SIG-M5 (cell line): ENCODE measurements around the gene NR4A3.
"Not testable (repeated sequence)": the region's sequence is repeated elsewhere in the genome, so short reads cannot be mapped to it uniquely, and the experiment has no call there.

Experiments used
- DNase-seq: peaks from one replicate; lab custom pipeline; 2025; lab: John Stamatoyannopoulos, UW

The NR4A3 gene

GRCh38 chr9:99821396-99822108 lies at the start of gene NR4A3:
Gene NR4A3, plus strand, starts transcription at chr9:99821885. Its CDS starts 6,158 bp downstream, at chr9:99828043.
- DNase-seq = peak; percentile 17

- no peak for DNase-seq
These were observed 48.1 kb upstream of the NR4A3 start for GRCh38 chr9:99773468-99774138.

DNA sequence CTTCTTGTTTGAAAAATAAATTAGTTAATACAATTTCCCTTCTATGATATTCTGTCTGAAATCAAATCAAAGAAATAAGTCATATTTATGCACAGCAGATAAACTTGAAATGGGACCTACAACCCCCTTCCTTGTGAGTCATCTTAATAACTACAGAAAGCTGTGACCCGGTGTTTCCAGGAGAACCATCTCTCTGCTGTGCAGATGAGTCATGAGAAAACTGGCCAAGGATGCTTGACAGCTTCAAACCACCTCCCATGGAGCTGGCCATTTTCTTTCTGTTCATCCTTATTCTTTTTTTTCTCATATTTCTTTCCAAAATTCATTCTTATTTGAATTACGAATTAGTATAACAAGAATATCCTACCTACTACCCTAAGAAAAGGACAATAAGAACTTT lies 43.4 kb upstream of the NR4A3 start:
- no peak for DNase-seq

DNA sequence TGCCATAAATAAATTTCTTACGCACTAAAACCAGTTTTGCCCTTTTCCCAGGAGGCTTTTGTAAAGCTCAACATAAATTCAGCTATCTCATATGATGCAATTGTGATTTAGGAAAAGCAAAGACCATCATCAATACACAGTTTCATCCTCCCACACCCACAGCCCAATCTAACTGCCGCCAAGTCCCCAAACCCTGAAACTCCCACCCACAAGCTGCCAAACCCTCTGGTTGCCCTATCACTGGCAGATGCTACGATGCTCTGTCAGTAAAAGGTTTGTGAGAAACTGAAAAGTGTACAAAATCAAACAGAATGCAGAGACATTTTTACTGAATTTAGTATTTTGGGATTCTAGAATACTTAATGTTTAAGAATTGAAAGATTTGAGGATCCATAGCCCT lies 42.8 kb upstream of the NR4A3 start:
- no peak for DNase-seq

- DNase-seq = no peak
These were observed 42.4 kb upstream of the NR4A3 start for GRCh38 chr9:99779277-99779676.

DNA sequence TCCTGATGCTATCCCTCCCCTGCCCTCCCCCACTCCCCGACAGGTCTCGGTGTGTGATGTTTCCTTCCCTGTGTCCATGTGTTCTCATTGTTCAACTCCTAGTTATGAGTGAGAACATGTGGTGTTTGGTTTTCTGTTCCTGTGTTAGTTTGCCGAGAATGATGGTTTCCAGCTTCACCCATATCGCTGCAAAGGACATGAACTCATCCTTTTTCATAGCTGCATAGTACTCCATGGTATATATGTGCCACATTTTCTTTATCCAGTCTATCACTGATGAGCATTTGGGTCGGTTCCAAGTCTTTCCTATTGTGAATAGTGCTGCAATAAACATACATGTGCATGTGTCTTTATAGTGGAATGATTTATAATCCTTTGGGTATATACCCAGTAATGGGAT lies 39.3 kb upstream of the NR4A3 start:
- not testable (repeated sequence) for DNase-seq

- no peak for DNase-seq
These were observed 38.5 kb upstream of the NR4A3 start for GRCh38 chr9:99782962-99783718.

- no peak for DNase-seq
These were observed 37.9 kb upstream of the NR4A3 start for GRCh38 chr9:99783799-99784198.

DNA sequence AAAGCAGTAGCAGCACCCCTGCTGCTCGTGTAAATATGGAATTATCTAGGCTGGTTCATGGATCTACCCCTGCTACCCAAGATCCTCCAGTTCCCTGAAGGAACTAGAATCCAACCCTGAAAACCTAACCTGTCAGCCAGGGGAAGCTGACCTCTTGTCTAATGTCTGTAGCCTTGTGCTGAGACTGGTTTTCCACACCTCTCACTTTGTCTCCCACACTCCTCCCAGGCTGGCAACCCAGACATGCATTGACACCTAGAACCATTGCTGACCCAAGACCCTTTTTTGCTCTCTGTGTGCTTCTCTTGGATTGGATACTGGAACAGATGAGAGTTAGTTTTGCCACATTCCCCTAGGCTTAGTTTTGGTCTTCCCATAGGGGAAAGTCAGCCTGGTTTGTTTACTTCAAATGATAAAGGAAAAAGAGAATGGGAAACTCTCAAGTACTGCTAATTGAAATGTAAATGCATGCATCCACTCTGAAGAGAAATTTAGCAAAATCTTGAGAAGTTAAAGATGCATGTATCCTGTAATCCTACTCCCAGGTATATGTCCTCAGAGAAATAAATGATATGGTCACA lies 36.6 kb upstream of the NR4A3 start:
- no peak for DNase-seq

DNA sequence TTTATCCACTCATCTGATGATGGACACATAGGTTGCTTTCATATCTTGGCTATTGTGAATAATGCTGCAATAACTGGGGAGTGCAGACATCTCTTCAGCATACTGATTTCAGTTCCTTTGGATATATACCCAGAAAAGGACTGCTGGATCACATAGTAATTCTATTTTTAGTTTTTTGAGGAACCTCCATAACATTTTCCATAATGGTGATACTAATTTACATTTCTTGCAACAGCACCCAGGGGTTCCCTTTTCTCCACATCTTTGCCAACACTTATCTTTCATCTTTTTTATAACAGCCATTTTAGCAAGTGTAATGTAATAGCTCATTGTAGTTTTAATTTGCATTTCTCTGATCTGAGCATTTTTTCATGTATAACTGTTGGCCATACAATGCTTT lies 34.1 kb upstream of the NR4A3 start:
- DNase-seq = no peak

GRCh38 chr9:99793528-99793927 lies 28.2 kb upstream of the NR4A3 start:
- no peak for DNase-seq

DNA sequence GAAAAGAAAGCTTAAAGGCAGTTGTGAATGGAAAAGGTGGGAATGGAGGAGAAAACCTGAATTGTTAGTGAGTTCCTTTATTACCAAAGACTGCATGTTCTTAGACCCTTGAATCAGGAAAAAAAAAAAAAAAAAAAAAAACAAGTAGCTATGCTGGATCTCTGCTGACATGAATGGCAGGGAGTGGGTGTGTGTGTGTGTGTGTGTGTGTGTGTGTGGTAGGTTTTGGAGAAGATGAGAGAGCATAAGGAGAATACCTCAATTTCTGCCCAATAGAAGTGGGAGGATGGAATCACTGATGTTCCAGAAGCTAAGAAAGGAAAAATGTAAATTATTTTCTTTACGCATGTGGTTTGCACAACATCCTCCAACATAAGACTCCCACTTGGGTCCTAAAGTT lies 25.5 kb upstream of the NR4A3 start:
- DNase-seq = no peak

- no peak for DNase-seq
These were observed 19.9 kb upstream of the NR4A3 start for GRCh38 chr9:99801775-99802174.

DNA sequence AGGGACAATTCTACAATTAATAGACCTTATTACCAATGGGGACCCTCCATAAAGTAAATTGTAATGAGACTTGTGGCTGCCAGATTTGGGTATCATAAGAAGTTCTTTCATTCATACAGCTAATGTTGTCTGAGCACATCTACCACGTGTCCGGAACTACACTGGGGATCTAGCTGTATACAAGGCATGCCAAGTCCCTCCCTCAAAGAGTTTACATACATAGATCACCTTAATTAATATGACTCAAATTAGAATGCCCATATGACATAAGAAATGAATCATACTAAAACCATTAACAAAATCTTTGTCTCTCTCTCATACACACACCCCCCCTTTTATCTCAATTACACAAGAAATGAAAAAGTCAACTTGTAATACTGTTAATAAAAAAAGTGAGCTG lies 18.0 kb upstream of the NR4A3 start:
- no peak for DNase-seq

DNA sequence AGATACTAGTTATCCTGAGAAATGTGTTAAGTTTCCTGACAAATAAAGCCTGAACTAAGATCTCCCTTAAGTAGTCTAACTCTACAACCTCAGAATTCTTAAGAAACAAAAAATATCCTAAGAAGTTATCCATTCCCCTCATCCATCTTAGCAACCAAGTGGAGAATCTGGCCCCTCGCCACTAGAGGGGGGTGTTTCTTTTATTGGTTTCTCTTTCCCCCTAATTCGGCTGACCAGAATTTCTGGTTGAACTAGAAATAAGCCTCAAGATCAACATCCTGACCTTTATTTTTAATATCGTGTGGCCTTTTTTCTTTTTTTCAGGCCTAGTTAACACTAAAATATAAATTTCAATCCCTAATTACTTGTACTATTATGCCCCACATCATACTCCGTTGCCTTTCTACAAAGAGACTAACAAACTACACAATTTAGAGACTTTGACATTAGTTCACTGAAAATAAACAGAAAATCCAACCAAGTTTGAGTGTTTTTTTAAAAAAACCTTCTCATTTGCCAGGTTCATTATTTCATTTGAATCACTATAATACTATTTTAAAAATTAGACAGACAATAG lies 14.3 kb upstream of the NR4A3 start:
- no peak for DNase-seq

- no peak for DNase-seq
These were observed 13.7 kb upstream of the NR4A3 start for GRCh38 chr9:99807956-99808355.

GRCh38 chr9:99808454-99808853 lies 13.2 kb upstream of the NR4A3 start:
- no peak for DNase-seq

DNA sequence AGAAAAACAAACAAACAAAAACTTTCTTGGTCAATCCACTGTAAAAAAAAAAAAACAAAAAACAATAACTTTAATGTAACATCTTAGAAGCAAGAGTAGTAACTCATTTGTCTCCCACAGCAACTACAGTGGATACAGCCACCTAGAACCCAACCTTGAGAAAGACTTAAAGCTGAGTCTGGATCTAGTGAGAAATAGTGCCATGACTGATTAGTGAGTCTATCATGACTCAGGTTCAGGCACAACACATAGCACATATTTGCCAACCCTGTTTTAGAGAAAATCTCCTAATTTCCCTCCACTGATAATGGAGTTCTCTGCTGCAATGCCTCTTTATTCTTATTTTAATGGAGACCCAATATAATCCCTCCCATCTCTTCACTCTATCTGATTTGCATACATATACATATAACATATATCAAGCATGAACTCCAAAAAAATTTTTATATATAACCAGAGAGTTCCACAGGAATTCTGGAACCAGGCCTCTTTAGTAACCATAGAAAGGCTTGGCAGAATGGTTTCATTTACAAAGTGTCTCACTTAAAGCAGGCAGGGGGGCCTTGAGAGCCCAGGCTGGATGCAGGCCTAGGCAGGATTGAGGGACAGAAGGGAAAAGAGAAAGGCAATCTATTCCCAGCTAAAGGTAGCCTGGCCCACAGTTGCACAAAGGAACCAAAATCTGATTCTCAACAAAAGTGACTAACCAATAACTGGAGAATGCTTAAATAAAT lies 11.9 kb upstream of the NR4A3 start:
- DNase-seq = no peak

DNA sequence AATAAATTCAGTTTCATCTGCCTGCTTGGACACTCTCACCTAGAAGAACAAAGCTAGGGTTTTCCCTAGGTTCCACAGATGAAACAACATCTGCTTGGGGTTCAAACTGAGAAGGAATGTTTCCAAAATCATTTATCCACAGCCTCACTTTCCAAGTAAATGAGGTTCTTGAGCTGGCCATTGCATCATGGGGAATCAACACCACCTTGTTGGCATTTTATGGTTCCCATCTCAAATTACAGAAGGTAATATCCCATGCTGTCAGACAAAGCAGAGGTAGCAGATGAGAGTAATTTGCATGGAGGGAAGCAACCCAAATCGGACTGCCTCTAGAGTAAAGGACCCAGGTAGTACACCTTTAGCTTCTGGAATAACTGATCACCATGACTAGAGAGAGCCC lies 10.5 kb upstream of the NR4A3 start:
- DNase-seq = no peak

- no peak for DNase-seq
These were observed 9.9 kb upstream of the NR4A3 start for GRCh38 chr9:99811598-99812383.

- no peak for DNase-seq
These were observed 7.9 kb upstream of the NR4A3 start for GRCh38 chr9:99813739-99814138.
